Fibroblast of skin of scalp (primary cell): Measurements from ENCODE around the gene HTR3C. TPM values are rescaled to one million over a fixed set of nuclear protein-coding genes. Genes with fewer than 3 reads are reported as not detected.
"Not testable (repeated sequence)": the region's sequence is repeated elsewhere in the genome, so short reads cannot be mapped to it uniquely, and the experiment has no call there.

ENCODE experiments used
- DNase-seq: peaks from one replicate; pipeline ENCODE4 v3.0.0-alpha.2; 2013
- polyA plus RNA-seq, 2 experiments: library from polyadenylated mRNA; unstranded; fragments of 120-200 nt; gene quantifications; one replicate each; pipeline ENCODE4 v1.2.1, GENCODE V29; 2013; ENCODE audit not compliant: insufficient read length in 2 of 2

HTR3C gene
- polyA plus RNA-seq (2013, experiment 1 of 2; ENCODE audit: insufficient read length): not detected
- polyA plus RNA-seq (2013, experiment 2 of 2; ENCODE audit: insufficient read length): not detected

DNA sequence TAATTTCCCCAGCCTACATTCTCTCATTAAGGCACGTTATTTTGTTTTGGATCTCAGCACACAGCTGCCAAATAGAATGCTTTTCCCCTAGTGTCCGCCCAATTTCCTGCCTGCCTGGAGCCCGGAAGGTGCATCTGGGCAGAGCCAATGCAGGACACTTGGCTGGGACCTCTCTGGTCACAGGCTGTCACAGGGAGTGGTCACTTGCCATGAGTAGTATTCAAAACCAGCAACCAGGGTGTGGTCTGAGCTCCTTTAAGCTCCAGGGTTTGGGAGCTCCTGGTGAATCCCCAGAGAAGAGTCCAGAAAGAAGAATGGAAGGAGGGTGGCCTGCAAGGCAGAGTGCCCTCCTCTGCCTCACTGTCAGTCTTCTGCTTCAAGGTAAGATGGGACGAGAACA lies at the start of gene HTR3C:
TSS of gene HTR3C (plus strand) at position 281 of the 400 bp plus-strand sequence. CDS start at position 315, 34 bp downstream.
- DNase-seq: no peak

- peak; percentile 70 for DNase-seq
Measured at GRCh38 chr3:184003187-184003967, 49.5 kb upstream of the HTR3C start.

GRCh38 chr3:184004476-184004875 lies 48.4 kb upstream of the HTR3C start:
- DNase-seq: no peak

- DNase-seq: no peak
Measured at GRCh38 chr3:184005941-184006507, 46.8 kb upstream of the HTR3C start.

DNA sequence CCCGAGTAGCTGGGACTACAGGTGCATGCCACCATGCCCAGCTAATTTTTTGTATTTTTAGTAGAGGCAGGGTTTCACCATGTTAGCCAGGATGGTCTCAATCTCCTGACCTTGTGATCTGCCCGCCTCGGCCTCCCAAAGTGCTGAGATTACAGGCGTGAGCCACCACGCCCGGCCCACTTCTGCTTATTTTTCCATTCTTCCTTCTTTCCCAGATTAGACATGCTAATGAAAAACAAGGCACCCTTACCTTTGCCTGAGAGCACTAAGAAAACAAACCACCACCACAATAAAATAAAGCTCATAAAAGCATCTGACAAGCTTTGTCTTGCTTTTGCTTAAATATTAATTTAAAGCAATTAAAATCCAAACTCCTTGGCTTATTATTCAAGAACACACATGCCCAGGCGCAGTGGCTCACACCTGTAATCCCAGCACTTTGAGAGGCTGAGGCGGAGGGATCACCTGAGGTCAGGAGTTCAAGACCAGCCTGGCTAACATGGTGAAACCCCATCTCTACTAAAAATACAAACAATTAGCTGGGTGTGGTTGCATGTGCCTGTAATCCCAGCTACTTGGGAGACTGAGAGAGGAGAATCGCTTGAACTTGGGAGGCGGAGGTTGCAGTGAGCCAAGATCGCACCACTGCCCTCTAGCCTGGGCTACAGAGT lies 45.6 kb upstream of the HTR3C start:
- not testable (repeated sequence) for DNase-seq

- DNase-seq: no peak
Measured at GRCh38 chr3:184008161-184008560, 44.7 kb upstream of the HTR3C start.

DNA sequence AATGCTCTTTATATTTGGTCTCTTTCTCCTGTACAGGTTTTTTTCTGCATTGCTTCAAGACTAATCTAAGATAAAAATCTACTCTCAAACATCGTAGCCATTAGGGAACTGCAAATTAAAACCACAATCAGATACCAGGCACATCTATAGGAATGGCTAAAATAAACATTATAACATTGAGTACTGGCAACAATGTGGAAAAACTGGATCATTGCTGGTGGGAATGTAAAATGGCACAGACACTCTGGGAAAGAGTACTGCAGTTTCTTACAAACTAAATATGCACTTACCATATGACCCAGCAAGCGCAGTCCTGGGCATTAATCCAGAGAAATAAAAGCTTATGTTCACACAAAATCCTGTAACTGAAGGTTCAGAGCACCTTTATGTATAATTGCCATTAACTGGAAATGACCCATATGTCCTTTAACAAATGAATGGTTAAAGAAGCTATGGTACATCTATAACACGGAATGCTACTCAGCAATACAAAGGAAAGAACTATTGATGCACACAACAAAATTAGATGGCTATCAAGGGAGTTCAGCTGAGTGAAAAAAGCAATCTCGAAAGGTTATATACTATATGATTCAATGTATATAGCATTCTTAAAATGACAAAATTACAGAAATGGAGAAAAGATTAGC lies 41.5 kb upstream of the HTR3C start:
- DNase-seq: no peak

DNA sequence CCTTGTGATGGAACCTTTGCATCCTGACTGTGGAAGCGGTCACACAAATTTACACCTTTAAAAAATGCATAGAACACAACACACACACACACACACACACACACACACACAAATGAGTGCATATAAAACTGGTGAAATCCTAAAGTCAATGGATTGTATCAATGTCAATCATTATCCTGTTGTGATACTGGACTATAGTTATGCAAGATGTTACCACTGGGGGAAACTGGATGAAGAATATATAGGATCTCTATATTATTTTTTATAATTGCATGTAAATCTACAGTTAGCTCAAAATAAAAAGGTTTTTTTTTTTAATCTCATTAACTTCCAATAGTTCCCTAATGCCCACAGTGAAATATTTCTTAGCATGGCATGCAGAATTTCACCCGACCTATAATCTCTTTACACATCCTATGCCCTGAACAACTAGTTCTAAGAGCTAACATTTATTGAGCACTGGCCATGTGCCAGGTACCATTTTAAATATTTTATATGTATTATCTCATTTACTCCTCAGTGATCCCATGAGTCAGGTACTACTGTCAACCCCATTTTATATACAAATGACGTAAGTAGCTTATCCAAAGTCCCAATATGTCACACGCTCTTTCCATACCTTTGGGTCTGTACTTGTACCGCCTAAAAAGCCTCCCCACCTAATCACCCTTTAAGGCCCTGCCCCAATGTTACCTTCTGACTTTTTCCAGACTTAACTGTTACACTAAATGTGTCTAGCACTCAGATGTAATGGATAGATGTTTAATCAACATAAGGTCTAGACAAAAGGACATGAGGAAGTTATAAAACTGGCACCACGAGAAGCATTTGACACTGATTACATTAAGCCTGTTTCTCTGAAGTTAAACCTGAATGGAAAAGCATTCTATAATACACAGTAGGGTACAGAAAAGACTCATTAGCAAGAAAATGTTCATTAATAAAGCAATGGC lies 40.6 kb upstream of the HTR3C start:
- no peak for DNase-seq

DNA sequence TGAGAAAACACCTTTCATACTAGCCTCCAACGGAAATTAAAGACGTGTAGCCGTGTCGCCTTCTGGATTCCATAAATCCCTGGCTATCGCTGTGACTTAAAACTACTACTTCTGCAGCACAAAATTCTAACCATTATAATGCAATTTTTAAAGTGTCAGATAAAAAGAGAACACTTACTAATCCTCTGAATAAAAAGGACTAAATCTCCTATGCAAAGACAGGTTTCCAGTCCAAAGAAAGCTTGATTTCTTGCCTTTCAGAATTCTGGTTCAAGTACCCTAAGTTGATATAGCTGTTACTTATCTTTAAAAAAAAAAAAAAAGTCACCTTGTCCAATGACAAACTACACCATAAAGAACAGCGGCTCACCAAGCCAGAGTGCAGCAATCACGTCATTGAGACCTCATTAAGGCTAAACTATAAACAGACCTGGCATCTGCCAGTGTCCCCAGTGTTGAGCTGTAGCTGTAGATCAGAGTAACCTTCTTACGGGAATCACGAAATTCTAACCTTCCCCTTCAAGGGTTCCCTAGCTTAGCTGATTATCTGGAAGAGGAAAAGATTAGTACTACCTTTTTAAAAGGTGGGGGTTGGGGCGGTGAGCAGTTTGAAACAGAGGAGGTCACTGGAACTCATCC lies 37.3 kb upstream of the HTR3C start:
- no peak for DNase-seq

GRCh38 chr3:184016169-184016570 lies 36.7 kb upstream of the HTR3C start:
- DNase-seq: no peak

GRCh38 chr3:184016811-184017671 lies 35.8 kb upstream of the HTR3C start:
- DNase-seq: peak; percentile 59

- peak; percentile 94 for DNase-seq
Measured at GRCh38 chr3:184017672-184018423, 35.0 kb upstream of the HTR3C start, which contains the start of gene ABCC5. Gene ABCC5, minus strand, starts transcription at chr3:184017884. Its CDS starts 3,492 bp downstream, at chr3:184014392.

DNA sequence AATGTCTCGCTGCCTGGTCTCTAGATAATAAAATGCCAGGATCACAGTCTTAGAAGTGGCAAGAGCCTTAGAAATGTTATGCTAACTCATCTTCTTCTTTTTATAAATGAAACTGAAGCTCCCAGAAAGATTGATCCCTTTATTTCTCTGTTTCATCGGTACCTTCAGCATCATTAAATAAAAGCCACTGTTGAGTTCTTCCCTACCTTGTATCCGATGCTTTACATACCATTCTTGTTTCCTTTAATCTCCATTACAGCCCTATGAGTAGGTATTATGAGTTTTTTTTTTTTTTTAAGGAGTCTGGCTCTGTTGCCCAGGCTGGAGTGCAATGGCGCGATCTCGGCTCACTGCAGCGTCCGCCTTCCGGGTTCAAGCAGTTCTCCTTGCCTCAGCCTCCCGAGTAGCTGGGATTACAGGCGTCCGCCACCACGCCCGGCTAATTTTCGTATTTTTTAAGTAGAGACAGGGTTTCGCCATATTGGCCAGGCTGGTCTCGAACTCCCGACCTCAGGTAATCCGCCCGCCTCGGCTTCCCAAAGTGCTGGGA lies 34.3 kb upstream of the HTR3C start:
- no peak for DNase-seq

GRCh38 chr3:184022323-184022722 lies 30.5 kb upstream of the HTR3C start:
- no peak for DNase-seq

DNA sequence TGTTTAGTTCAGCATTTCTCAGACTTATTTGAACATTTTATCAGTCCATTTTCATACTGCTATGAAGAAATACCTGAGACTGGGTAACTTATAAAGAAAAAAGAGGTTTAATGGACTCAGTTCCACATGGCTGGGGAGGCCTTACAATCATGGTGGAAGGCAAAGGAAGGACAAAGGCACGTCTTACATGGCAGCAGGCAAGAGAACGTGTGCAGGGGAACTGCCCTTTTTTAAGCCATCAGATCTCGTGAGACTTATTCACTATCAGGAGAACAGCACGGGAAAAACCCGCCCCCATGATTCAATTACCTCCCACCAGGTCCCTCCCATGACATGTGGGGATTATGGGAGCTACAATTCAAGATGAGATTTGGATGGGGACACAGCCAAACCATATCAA lies 27.6 kb upstream of the HTR3C start:
- DNase-seq: not testable (repeated sequence)

DNA sequence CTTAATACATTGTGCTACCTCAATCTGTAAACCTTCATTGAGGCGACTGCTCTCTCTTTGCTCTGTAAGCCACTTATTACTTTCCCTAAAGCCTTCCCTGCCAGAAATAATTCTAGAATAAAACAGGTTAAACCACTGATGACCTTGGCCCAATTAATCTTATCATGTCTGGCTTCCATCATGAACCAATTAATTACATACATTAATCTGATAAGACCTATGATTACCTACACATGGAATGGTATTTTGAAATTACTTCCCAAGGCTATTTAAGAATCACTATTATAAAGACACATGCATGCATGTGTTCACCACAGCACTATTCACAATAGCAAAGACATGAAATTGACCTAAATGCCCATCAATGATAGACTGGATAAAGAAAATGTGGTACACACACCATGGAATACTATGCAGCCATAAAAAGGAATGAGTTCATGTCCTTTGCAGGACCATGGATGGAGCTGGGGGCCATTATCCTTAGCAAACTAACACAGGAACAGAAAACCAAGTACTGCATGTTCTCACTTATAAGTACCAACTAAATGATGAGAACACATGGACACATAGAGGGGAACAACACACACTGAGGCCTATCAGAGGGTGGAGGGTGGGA lies 24.5 kb upstream of the HTR3C start:
- DNase-seq: not testable (repeated sequence)

- DNase-seq: no peak
Measured at GRCh38 chr3:184029443-184029842, 23.4 kb upstream of the HTR3C start.

- no peak for DNase-seq
Measured at GRCh38 chr3:184030536-184030935, 22.3 kb upstream of the HTR3C start.
